Measurements from ENCODE around the gene SP4.
"Not testable (repeated sequence)": the region's sequence is repeated elsewhere in the genome, so short reads cannot be mapped to it uniquely, and the experiment has no call there.

- not testable (repeated sequence) for TF ChIP-seq CTCF (conservative IDR thresholded peaks at IDR 0.05); EZH2 (IDR thresholded peaks at IDR 0.05; ENCODE audit: low read depth)
These were observed 105.8 kb downstream of the SP4 start for GRCh38 chr7:21533646-21534045.

Measured in PC-9 (cell line).